AG10803 (cell line): ENCODE measurements around the gene OPRL1.

ENCODE experiments used
- DNase-seq: peaks from one replicate; pipeline ENCODE4 v3.0.0; 2010; ENCODE audit warnings: low read depth
- H3K4me3 ChIP-seq: 2 replicates; pipeline ENCODE4 v1.5.1; 2011; ENCODE audit warnings: mild to moderate bottlenecking, low read length, control low read depth
- CTCF ChIP-seq: conservative IDR thresholded peaks from 2 replicates; pipeline ENCODE4 v1.5.1; 2011; ENCODE audit warnings: mild to moderate bottlenecking, low read length, control low read depth, inconsistent platforms

OPRL1 gene

GRCh38 chr20:64069614-64070243 lies 10.2 kb upstream of the OPRL1 start:
- no peak overlapping the region for H3K4me3 ChIP-seq
- DNase-seq, result no peak
- TF ChIP-seq CTCF, result peak; percentile 63

GRCh38 chr20:64070244-64070993 lies 9.5 kb upstream of the OPRL1 start:
- TF ChIP-seq CTCF, result no peak
- DNase-seq, result no peak
- no peak overlapping the region for H3K4me3 ChIP-seq

GRCh38 chr20:64071341-64072332 lies 8.2 kb upstream of the OPRL1 start:
- no peak overlapping the region for H3K4me3 ChIP-seq
- no peak for DNase-seq
- TF ChIP-seq CTCF, result no peak

GRCh38 chr20:64072498-64073063 lies 7.3 kb upstream of the OPRL1 start:
- TF ChIP-seq CTCF, result no peak
- DNase-seq, result no peak
- no peak overlapping the region for H3K4me3 ChIP-seq

GRCh38 chr20:64073476-64074183 lies 6.3 kb upstream of the OPRL1 start:
- TF ChIP-seq CTCF, result no peak
- no peak overlapping the region for H3K4me3 ChIP-seq
- no peak for DNase-seq

- no peak for TF ChIP-seq CTCF
- no peak for DNase-seq
These were observed 5.6 kb upstream of the OPRL1 start for GRCh38 chr20:64074184-64074789.

More at GRCh38 chr20:64074184-64074789, 5.6 kb upstream of the OPRL1 start:
- H3K4me3 ChIP-seq, result no peak overlapping the region
